ENCODE data around the gene FGD5.

Gene FGD5

GRCh38 chr3:14959359-14959943 is 140.7 kb downstream of the FGD5 start:
- no peak overlapping the region for H3K27ac ChIP-seq (ENCODE audit: low read depth, low read length)
- H3K27me3 ChIP-seq (ENCODE audit: control insufficient read depth, low read length) = no peaks in the 10 kb centered on the region
- peaks cover 31% of the 10 kb centered on the region for H3K36me3 ChIP-seq (ENCODE audit: control insufficient read depth, low read length)
- peaks cover 65% of the 10 kb centered on the region for H3K79me2 ChIP-seq (ENCODE audit: control insufficient read depth, low read length)
- 0 out of 2 replicates have a peak, but pooled peaks cover 9% of the 10 kb centered on the region for H4K20me1 ChIP-seq (ENCODE audit: control insufficient read depth, insufficient read depth, low read depth, low read length)
- no peaks in the 10 kb centered on the region for H3K9me3 ChIP-seq (ENCODE audit: control insufficient read depth, insufficient read depth, low read length)
- no peaks in the 10 kb centered on the region for H3K9me2 ChIP-seq (replicated peaks; ENCODE audit: control insufficient read depth, low read length)
- TF ChIP-seq, protein P1, sequence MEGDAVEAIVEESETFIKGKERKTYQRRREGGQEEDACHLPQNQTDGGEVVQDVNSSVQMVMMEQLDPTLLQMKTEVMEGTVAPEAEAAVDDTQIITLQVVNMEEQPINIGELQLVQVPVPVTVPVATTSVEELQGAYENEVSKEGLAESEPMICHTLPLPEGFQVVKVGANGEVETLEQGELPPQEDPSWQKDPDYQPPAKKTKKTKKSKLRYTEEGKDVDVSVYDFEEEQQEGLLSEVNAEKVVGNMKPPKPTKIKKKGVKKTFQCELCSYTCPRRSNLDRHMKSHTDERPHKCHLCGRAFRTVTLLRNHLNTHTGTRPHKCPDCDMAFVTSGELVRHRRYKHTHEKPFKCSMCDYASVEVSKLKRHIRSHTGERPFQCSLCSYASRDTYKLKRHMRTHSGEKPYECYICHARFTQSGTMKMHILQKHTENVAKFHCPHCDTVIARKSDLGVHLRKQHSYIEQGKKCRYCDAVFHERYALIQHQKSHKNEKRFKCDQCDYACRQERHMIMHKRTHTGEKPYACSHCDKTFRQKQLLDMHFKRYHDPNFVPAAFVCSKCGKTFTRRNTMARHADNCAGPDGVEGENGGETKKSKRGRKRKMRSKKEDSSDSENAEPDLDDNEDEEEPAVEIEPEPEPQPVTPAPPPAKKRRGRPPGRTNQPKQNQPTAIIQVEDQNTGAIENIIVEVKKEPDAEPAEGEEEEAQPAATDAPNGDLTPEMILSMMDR (IDR thresholded peaks at IDR 0.05; ENCODE audit: low read depth, low read length, poor library complexity, severe bottlenecking) = no peak
- no peak for TF ChIP-seq EZH2phosphoT487 (IDR thresholded peaks at IDR 0.05; ENCODE audit: borderline replicate concordance, low read length)
- 0 out of 2 replicates have a peak, but pooled peaks cover 2% of the 10 kb centered on the region for H3F3A ChIP-seq (ENCODE audit: control insufficient read depth, insufficient read depth)
- H3K4me3 ChIP-seq (ENCODE audit: low read length) = no peak overlapping the region
- H3K4me1 ChIP-seq (ENCODE audit: control insufficient read depth, low read length) = peaks cover 34% of the 10 kb centered on the region
- H3K4me2 ChIP-seq (ENCODE audit: low read length) = no peak overlapping the region

DNA sequence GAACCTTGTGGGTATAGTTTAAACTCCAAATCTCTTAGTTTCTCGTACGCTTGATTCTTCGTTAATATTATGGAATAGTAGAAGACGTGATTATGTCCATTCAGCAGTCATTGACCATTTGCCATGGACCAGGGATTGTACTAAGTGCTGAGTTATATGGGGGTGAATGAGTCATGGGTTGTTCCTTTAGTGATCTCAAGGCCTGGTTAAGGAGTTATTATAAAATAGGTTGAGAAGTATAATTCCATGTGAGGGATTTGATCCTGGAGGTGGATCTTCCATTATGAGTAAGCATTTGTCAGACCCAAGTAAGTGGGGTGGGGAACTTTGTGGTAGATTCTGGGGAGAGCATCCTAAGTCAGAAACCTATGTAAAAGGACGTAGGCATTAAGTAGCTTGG is 144.0 kb downstream of the FGD5 start:
- Histone ChIP-seq H3K9me3 (ENCODE audit: control insufficient read depth, insufficient read depth, low read length) (peaks cover 6% of the 10 kb centered on the region; the same call in 1 of the 2 replicates), H3K4me2 (ENCODE audit: low read length) (no peak overlapping the region), H3K27ac (ENCODE audit: low read depth, low read length) (no peak overlapping the region), H3K79me2 (ENCODE audit: control insufficient read depth, low read length) (peaks cover 45% of the 10 kb centered on the region), H3F3A (ENCODE audit: control insufficient read depth, insufficient read depth) (0 out of 2 replicates have a peak, but pooled peaks cover 2% of the 10 kb centered on the region), H3K9me2 (replicated peaks; ENCODE audit: control insufficient read depth, low read length) (no peaks in the 10 kb centered on the region), H3K4me1 (ENCODE audit: control insufficient read depth, low read length) (peaks cover 10% of the 10 kb centered on the region), H3K4me3 (ENCODE audit: low read length) (no peak overlapping the region), H4K20me1 (ENCODE audit: control insufficient read depth, insufficient read depth, low read depth, low read length) (0 out of 2 replicates have a peak, but pooled peaks cover 6% of the 10 kb centered on the region), H3K36me3 (ENCODE audit: control insufficient read depth, low read length) (peaks cover 47% of the 10 kb centered on the region), H3K27me3 (ENCODE audit: control insufficient read depth, low read length) (no peaks in the 10 kb centered on the region)
- TF ChIP-seq EZH2phosphoT487 (IDR thresholded peaks at IDR 0.05; ENCODE audit: borderline replicate concordance, low read length) = no peak
- TF ChIP-seq, protein P1 (IDR thresholded peaks at IDR 0.05; ENCODE audit: low read depth, low read length, poor library complexity, severe bottlenecking) = no peak

DNA sequence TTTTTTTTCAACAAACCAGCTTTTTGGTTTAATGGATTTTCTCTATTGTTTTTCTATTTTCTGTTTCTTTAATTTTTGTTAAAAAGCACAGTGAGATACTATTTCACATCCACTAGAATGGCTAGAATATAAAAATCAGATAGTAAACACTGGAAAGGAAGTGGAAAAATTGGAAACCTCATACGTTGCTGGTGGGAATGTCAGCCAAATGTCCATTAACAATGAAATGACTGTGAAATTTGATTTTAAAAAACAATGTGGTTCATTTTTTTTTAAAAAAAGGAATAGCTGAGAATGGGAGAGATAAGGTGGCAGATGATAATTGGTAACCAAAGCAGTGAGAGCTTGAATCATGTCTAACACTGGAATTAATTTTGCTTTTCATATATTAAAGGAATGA is 148.5 kb downstream of the FGD5 start:
- Histone ChIP-seq H3K9me3 (ENCODE audit: control insufficient read depth, insufficient read depth, low read length) (peaks cover 6% of the 10 kb centered on the region; the same call in 1 of the 2 replicates), H3K27me3 (ENCODE audit: control insufficient read depth, low read length) (no peaks in the 10 kb centered on the region), H3K27ac (ENCODE audit: low read depth, low read length) (no peak overlapping the region), H3K4me1 (ENCODE audit: control insufficient read depth, low read length) (no peaks in the 10 kb centered on the region), H4K20me1 (ENCODE audit: control insufficient read depth, insufficient read depth, low read depth, low read length) (no peaks in the 10 kb centered on the region), H3K4me3 (ENCODE audit: low read length) (no peak overlapping the region), H3K36me3 (ENCODE audit: control insufficient read depth, low read length) (peaks cover 23% of the 10 kb centered on the region), H3K9me2 (replicated peaks; ENCODE audit: control insufficient read depth, low read length) (no peaks in the 10 kb centered on the region), H3K4me2 (ENCODE audit: low read length) (no peak overlapping the region), H3F3A (ENCODE audit: control insufficient read depth, insufficient read depth) (peaks cover 2% of the 10 kb centered on the region; the same call in 1 of the 2 replicates), H3K79me2 (ENCODE audit: control insufficient read depth, low read length) (peaks cover 20% of the 10 kb centered on the region)
- TF ChIP-seq, protein P1 (IDR thresholded peaks at IDR 0.05; ENCODE audit: low read depth, low read length, poor library complexity, severe bottlenecking) = no peak
- TF ChIP-seq EZH2phosphoT487 (IDR thresholded peaks at IDR 0.05; ENCODE audit: borderline replicate concordance, low read length) = no peak
